ACC112 (cell line): ENCODE results near the gene PDE12.

Source experiments
- H2AFZ ChIP-seq: fragments of 200-600 bp; sonication (generic); one replicate; pipeline ENCODE4 v1.6.0; 2017; ENCODE audit warnings: antibody characterized with exemption, low read length; ENCODE audit not compliant: unreplicated experiment
- H3K27ac ChIP-seq: fragments of 200-600 bp; sonication (generic); 2 replicates; pipeline ENCODE4 v1.5.1; 2014; ENCODE audit warnings: low read depth, mild to moderate bottlenecking, antibody characterized with exemption, low read length, moderate library complexity
- H3K27me3 ChIP-seq: fragments of 200-600 bp; sonication (generic); 2 replicates; pipeline ENCODE4 v1.6.1; 2014; ENCODE audit warnings: mild to moderate bottlenecking, antibody characterized with exemption, low read length, moderate library complexity, mixed read lengths; ENCODE audit not compliant: insufficient read depth
- H3K36me3 ChIP-seq: fragments of 200-600 bp; sonication (generic); 2 replicates; pipeline ENCODE4 v1.6.1; 2016; ENCODE audit warnings: mild to moderate bottlenecking, antibody characterized with exemption, low read length, moderate library complexity, mixed read lengths; ENCODE audit not compliant: insufficient read depth
- H3K4me1 ChIP-seq: fragments of 200-600 bp; sonication (generic); one replicate; pipeline ENCODE4 v1.6.1; 2016; ENCODE audit warnings: low read length, mixed read lengths; ENCODE audit not compliant: insufficient read depth, unreplicated experiment, control insufficient read depth
- H3K4me3 ChIP-seq: fragments of 200-600 bp; sonication (generic); 2 replicates; pipeline ENCODE4 v1.5.1; 2014; ENCODE audit warnings: mild to moderate bottlenecking, low read depth, low read length
- H3K79me2 ChIP-seq: fragments of 200-600 bp; sonication (generic); one replicate; pipeline ENCODE4 v1.6.0; 2016; ENCODE audit warnings: low read length; ENCODE audit not compliant: control insufficient read depth, unreplicated experiment, insufficient read depth

Gene PDE12

GRCh38 chr3:57556459-57557084, 498 bp downstream of the PDE12 start:
- Histone ChIP-seq H3K36me3 (peaks cover 14% of the 10 kb centered on the region), H3K79me2 (peaks cover 53% of the 10 kb centered on the region), H3K27me3 (no peaks in the 10 kb centered on the region), H2AFZ (peak overlapping the region; percentile 98), H3K4me3 (peak overlapping the region; percentile 98), H3K27ac (peak overlapping the region; percentile 80), H3K4me1 (peaks cover 23% of the 10 kb centered on the region)

GRCh38 chr3:57557085-57557537, 1.0 kb downstream of the PDE12 start:
- Histone ChIP-seq H2AFZ (peak overlapping the region; percentile 98), H3K4me3 (peak overlapping the region; percentile 98), H3K4me1 (peaks cover 29% of the 10 kb centered on the region), H3K36me3 (peaks cover 14% of the 10 kb centered on the region), H3K27ac (peak overlapping the region; percentile 80; the same call in 1 of the 2 replicates), H3K79me2 (peaks cover 56% of the 10 kb centered on the region), H3K27me3 (no peaks in the 10 kb centered on the region)

- Histone ChIP-seq H3K27ac (no peak overlapping the region), H2AFZ (no peak overlapping the region), H3K4me3 (peak overlapping the region; percentile 98), H3K79me2 (peaks cover 56% of the 10 kb centered on the region), H3K27me3 (no peaks in the 10 kb centered on the region), H3K4me1 (peaks cover 34% of the 10 kb centered on the region), H3K36me3 (peaks cover 14% of the 10 kb centered on the region)
Measured at GRCh38 chr3:57559526-57559925, 3.5 kb downstream of the PDE12 start.

GRCh38 chr3:57569859-57570450, 13.9 kb downstream of the PDE12 start:
- H3K36me3 ChIP-seq: peaks cover 25% of the 10 kb centered on the region
- H3K4me1 ChIP-seq: no peaks in the 10 kb centered on the region
- no peak overlapping the region for H3K4me3 ChIP-seq
- no peak overlapping the region for H2AFZ ChIP-seq
- H3K27ac ChIP-seq: no peak overlapping the region
- no peaks in the 10 kb centered on the region for H3K27me3 ChIP-seq
- H3K79me2 ChIP-seq: peaks cover 9% of the 10 kb centered on the region

- Histone ChIP-seq H3K27me3 (no peaks in the 10 kb centered on the region), H3K4me1 (no peaks in the 10 kb centered on the region), H3K4me3 (no peak overlapping the region), H3K27ac (no peak overlapping the region), H3K36me3 (peaks cover 33% of the 10 kb centered on the region), H2AFZ (no peak overlapping the region), H3K79me2 (peaks cover 15% of the 10 kb centered on the region)
Measured at GRCh38 chr3:57570878-57571277, 14.8 kb downstream of the PDE12 start.

- Histone ChIP-seq H3K79me2 (peaks cover 24% of the 10 kb centered on the region), H3K27ac (no peak overlapping the region), H3K4me1 (peaks cover 5% of the 10 kb centered on the region), H2AFZ (no peak overlapping the region), H3K27me3 (no peaks in the 10 kb centered on the region), H3K36me3 (peaks cover 41% of the 10 kb centered on the region), H3K4me3 (no peak overlapping the region)
Measured at GRCh38 chr3:57572096-57572495, 16.0 kb downstream of the PDE12 start.

GRCh38 chr3:57575966-57576626, 20.0 kb downstream of the PDE12 start:
- no peak overlapping the region for H2AFZ ChIP-seq
- H3K79me2 ChIP-seq: peaks cover 60% of the 10 kb centered on the region
- peak overlapping the region; percentile 7; the same call in 1 of the 2 replicates for H3K27ac ChIP-seq
- peaks cover 5% of the 10 kb centered on the region for H3K4me1 ChIP-seq
- peaks cover 56% of the 10 kb centered on the region for H3K36me3 ChIP-seq
- H3K4me3 ChIP-seq: no peak overlapping the region
- H3K27me3 ChIP-seq: no peaks in the 10 kb centered on the region

- Histone ChIP-seq H3K4me1 (peaks cover 5% of the 10 kb centered on the region), H3K36me3 (peaks cover 56% of the 10 kb centered on the region), H3K79me2 (peaks cover 72% of the 10 kb centered on the region), H3K27ac (no peak overlapping the region), H3K4me3 (no peak overlapping the region), H3K27me3 (no peaks in the 10 kb centered on the region), H2AFZ (no peak overlapping the region)
Measured at GRCh38 chr3:57577801-57578200, 21.7 kb downstream of the PDE12 start.

- H2AFZ ChIP-seq: no peak overlapping the region
- peaks cover 10% of the 10 kb centered on the region for H3K4me1 ChIP-seq
- no peak overlapping the region for H3K4me3 ChIP-seq
- peaks cover 92% of the 10 kb centered on the region for H3K79me2 ChIP-seq
- H3K27ac ChIP-seq: no peak overlapping the region
- no peaks in the 10 kb centered on the region for H3K27me3 ChIP-seq
- H3K36me3 ChIP-seq: peaks cover 37% of the 10 kb centered on the region
Measured at GRCh38 chr3:57582474-57583168, 26.5 kb downstream of the PDE12 start.

- Histone ChIP-seq H3K36me3 (peaks cover 32% of the 10 kb centered on the region), H3K79me2 (peaks cover 92% of the 10 kb centered on the region), H3K27me3 (no peaks in the 10 kb centered on the region), H3K27ac (no peak overlapping the region), H2AFZ (no peak overlapping the region), H3K4me1 (peaks cover 15% of the 10 kb centered on the region), H3K4me3 (no peak overlapping the region)
Measured at GRCh38 chr3:57583544-57583943, 27.5 kb downstream of the PDE12 start.
